Endothelial cell of umbilical vein (primary cell): ENCODE data around the gene TMTC1. TPM values are rescaled to one million over a fixed set of nuclear protein-coding genes. Genes with fewer than 3 reads are reported as not detected.

Experiments used
- BruUV-seq: library from RNA; stranded (reverse); fragments of 400-500 nt; replicated peaks from 2 replicates; lab custom pipeline; 2021; lab: Mats Ljungman, UMichigan
- CTCF ChIA-PET: fragments of 300-600, 350-600 bp; sonication (Branson Sonifier 250); formaldehyde crosslinking; loops from one replicate; lab custom pipeline; 2021; ENCODE audit warnings: antibody characterized with exemption, inconsistent platforms; lab: Charles Lee
- POLR2A ChIA-PET: fragments of 300-600, 350-600 bp; sonication (Branson Sonifier 250); formaldehyde crosslinking; loops from one replicate; lab custom pipeline; 2021; ENCODE audit warnings: antibody characterized with exemption, inconsistent platforms; lab: Charles Lee
- DNase-seq: peaks from one replicate; pipeline ENCODE4 v3.0.0-alpha.2; 2011; ENCODE audit warnings: low read depth, low spot score
- FAIRE-seq: peaks from 2 replicates; lab custom pipeline; 2011; peaks lifted over from hg19 to GRCh38; lab: Jason Lieb, UNC
- H2AFZ ChIP-seq: 2 replicates; pipeline ENCODE4 v1.6.0; 2012; ENCODE audit warnings: low read depth, low read length, control low read depth, inconsistent platforms
- H3K27ac ChIP-seq: 2 replicates; pipeline ENCODE4 v1.5.1; 2011; ENCODE audit warnings: low read depth, mild to moderate bottlenecking, control low read depth, low read length, moderate library complexity; ENCODE audit not compliant: insufficient read depth
- H3K27me3 ChIP-seq, 2 experiments: 2 replicates each; pipeline versions ENCODE4 v1.6.0 to v1.6.1; 2011; ENCODE audit warnings: low read length in 2 of 2, mixed read lengths in 1 of 2; ENCODE audit not compliant: control insufficient read depth in 2 of 2, insufficient read depth in 2 of 2
- H3K36me3 ChIP-seq, 2 experiments: 2 replicates in 1 of 2; 3 replicates in 1 of 2; pipeline ENCODE4 v1.5.1; 2011; ENCODE audit warnings: low read length in 2 of 2, mild to moderate bottlenecking in 1 of 2, moderate library complexity in 1 of 2; ENCODE audit not compliant: control insufficient read depth in 2 of 2, insufficient read depth in 2 of 2; ENCODE audit errors: extremely low read depth in 1 of 2
- H3K4me1 ChIP-seq: 3 replicates; pipeline ENCODE4 v1.5.1; 2011; ENCODE audit warnings: mild to moderate bottlenecking, low read length; ENCODE audit not compliant: control insufficient read depth, insufficient read depth; ENCODE audit errors: extremely low read depth
- H3K4me2 ChIP-seq: 2 replicates; pipeline ENCODE4 v1.6.1; 2011; ENCODE audit warnings: low read length, control low read depth, mixed read lengths; ENCODE audit not compliant: insufficient read depth
- H3K4me3 ChIP-seq, 3 experiments: fragments of 200-600 bp in 1 of 3; sonication (generic), shearing (Covaris generic) in 1 of 3; replicated peaks in 1 of 3; 2 replicates each; pipeline ENCODE4 v1.5.1; 2011 to 2016; ENCODE audit warnings: control low read depth in 3 of 3, low read length in 3 of 3, mild to moderate bottlenecking in 2 of 3, inconsistent platforms in 1 of 3, low read depth in 1 of 3, moderate library complexity in 1 of 3; ENCODE audit not compliant: insufficient read depth in 1 of 3
- H3K79me2 ChIP-seq: 2 replicates; pipeline ENCODE4 v1.6.0; 2012; ENCODE audit warnings: low read length, inconsistent platforms; ENCODE audit not compliant: control insufficient read depth, insufficient read depth
- H3K9ac ChIP-seq: replicated peaks from 2 replicates; pipeline ENCODE3; 2011; ENCODE audit warnings: low read length, control low read depth; ENCODE audit not compliant: insufficient read depth; ENCODE audit errors: extremely low read depth
- H3K9me1 ChIP-seq: replicated peaks from 3 replicates; pipeline ENCODE4 v1.6.0; 2011; ENCODE audit warnings: mild to moderate bottlenecking, low read length; ENCODE audit not compliant: control insufficient read depth, insufficient read depth; ENCODE audit errors: extremely low read depth
- H3K9me3 ChIP-seq: replicated peaks from 2 replicates; pipeline ENCODE4 v1.5.1; 2012; ENCODE audit warnings: low read length, inconsistent platforms; ENCODE audit not compliant: control insufficient read depth, insufficient read depth
- H4K20me1 ChIP-seq: replicated peaks from 2 replicates; pipeline ENCODE3; 2011; ENCODE audit warnings: mild to moderate bottlenecking, low read length; ENCODE audit not compliant: control insufficient read depth, insufficient read depth; ENCODE audit errors: extremely low read depth
- EZH2 ChIP-seq: IDR thresholded peaks from 2 replicates; pipeline ENCODE4 v1.6.1; 2012; ENCODE audit warnings: borderline replicate concordance, low read depth, mild to moderate bottlenecking, moderate library complexity, low read length, inconsistent platforms; ENCODE audit not compliant: severe bottlenecking
- FOS ChIP-seq: IDR thresholded peaks from 2 replicates; pipeline ENCODE4 v1.6.1; 2011; ENCODE audit warnings: mild to moderate bottlenecking, low read length, moderate library complexity, borderline replicate concordance; ENCODE audit not compliant: insufficient read depth
- GATA2 ChIP-seq: IDR thresholded peaks from 2 replicates; pipeline ENCODE4 v1.7.0; 2011; ENCODE audit warnings: low read depth, mild to moderate bottlenecking, moderate library complexity, mixed read lengths, low read length; ENCODE audit not compliant: insufficient read length, insufficient read depth
- JUN ChIP-seq: IDR thresholded peaks from 2 replicates; pipeline ENCODE4 v1.6.1; 2011; ENCODE audit warnings: borderline replicate concordance, low read depth; ENCODE audit not compliant: insufficient read length, insufficient read depth
- MAX ChIP-seq: IDR thresholded peaks from 2 replicates; pipeline ENCODE4 v1.6.1; 2011; ENCODE audit not compliant: insufficient read depth, insufficient read length
- MYC ChIP-seq: IDR thresholded peaks from one replicate; pipeline ENCODE4 v1.6.1; 2011; ENCODE audit warnings: mild to moderate bottlenecking, low read depth, low read length
- POLR2A ChIP-seq: IDR thresholded peaks from 2 replicates; pipeline ENCODE4 v1.6.1; 2012; ENCODE audit warnings: low read depth, mild to moderate bottlenecking, control low read depth, low read length
- POLR2AphosphoS5 ChIP-seq: IDR thresholded peaks from 2 replicates; pipeline ENCODE4 v1.6.1; 2012; ENCODE audit warnings: low read depth, mild to moderate bottlenecking, control low read depth, low read length, moderate library complexity; ENCODE audit not compliant: insufficient read depth
- dilution Hi-C: fragments of 300-500 bp; cut with MboI; formaldehyde crosslinking; loops from one replicate; pipeline ENCODE4 v1.15.0; 2019; ENCODE audit warnings: low sequenced_read_pairs; ENCODE audit not compliant: extremely low pct_ligation_motif_present
- intact Hi-C: fragments of 100-400 bp; cut with micrococcal nuclease; formaldehyde crosslinking; loops from one replicate; pipeline ENCODE4 v1.10.0; 2022
- polyA plus RNA-seq, 4 experiments: library from polyadenylated mRNA; depleted of rRNA in 3 of 4; stranded (reverse) in 3 of 4; unstranded in 1 of 4; fragments of >200 nt; gene quantifications; 2 replicates each; pipeline versions ENCODE4 v1.2.1 to v1.2.3, GENCODE V29; 2011 to 2012; ENCODE audit warnings: missing spikeins in 1 of 4
- total RNA-seq: library from RNA; stranded (reverse); gene quantifications from 2 replicates; pipeline ENCODE4 v1.2.3, GENCODE V29; 2021
- TF ChIP-seq, protein P1 (sequence below), 2 donors: IDR thresholded peaks; 1 replicate in 1 of 2; 2 replicates in 1 of 2; pipeline ENCODE4 v1.5.1; 2011; ENCODE audit warnings: low read length in 2 of 2, mild to moderate bottlenecking in 2 of 2, moderate library complexity in 2 of 2, control low read depth in 1 of 2, inconsistent platforms in 1 of 2, low read depth in 1 of 2; ENCODE audit not compliant: insufficient read depth in 1 of 2; ENCODE audit errors: extremely low read depth in 1 of 2

Gene TMTC1
- total and polyA plus RNA-seq, 2 donors (not counting 3 experiments of a cell fraction or from before 2014, with no cell fraction given), result 5.4 to 5.9 TPM

DNA sequence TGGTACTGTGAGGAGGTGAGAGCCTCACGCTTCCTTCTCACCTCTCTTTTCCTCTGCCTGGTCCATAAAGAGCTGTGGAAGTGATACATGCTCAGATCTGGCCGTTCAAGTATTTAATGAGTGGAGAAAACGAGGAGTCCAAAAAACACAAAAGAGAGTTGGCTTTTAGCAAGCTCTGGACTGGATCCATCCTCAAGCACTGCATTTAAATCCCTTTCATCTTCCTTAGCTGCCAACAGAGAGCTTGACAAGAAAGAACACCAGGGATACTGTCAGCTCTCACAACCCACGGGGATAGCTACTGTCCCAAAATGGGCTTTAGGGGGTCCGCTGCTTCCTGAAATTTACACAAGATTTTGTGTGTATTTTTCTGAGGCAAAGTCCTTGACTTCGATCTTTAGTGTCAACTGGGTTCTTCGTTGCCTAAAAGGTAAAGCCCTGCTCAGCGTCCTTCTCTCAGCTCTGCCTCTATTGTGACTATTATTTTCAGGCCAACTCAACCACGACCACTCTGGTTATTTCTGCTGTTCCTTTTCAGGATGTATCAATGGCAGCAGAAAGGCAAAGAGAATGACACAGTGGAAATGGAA is 120.9 kb downstream of the TMTC1 start:
- no peak overlapping the region for H3K27ac ChIP-seq
- no peaks in the 10 kb centered on the region for H3K27me3 ChIP-seq
- no peaks in the 10 kb centered on the region for H4K20me1 ChIP-seq
- ChIA-PET POLR2A (no interaction called here), CTCF (interaction anchor here (0.7 to 1.5 kb wide), 2 partner anchors 10 to 1050 kb away, joined by 3 to 4 read pairs; no protein-coding TSS in a partner anchor)
- dilution Hi-C loops, result no loop called here
- H3K4me1 ChIP-seq, result no peaks in the 10 kb centered on the region
- no peak overlapping the region for H3K4me3 ChIP-seq
- intact Hi-C loops, result no loop called here
- H3K4me2 ChIP-seq, result no peak overlapping the region
- no peaks in the 10 kb centered on the region for H3K9me1 ChIP-seq
- DNase-seq (no peak), FAIRE-seq (no peak)
- H3K9ac ChIP-seq, result no peak overlapping the region
- no peak overlapping the region for H2AFZ ChIP-seq
- H3K36me3 ChIP-seq, result no peaks in the 10 kb centered on the region
- H3K79me2 ChIP-seq, result no peaks in the 10 kb centered on the region
- TF ChIP-seq EZH2 (no peak), MAX (no peak), GATA2 (no peak), POLR2A (no peak), MYC (no peak), POLR2AphosphoS5 (no peak), JUN (no peak), FOS (no peak)
- TF ChIP-seq, protein P1, sequence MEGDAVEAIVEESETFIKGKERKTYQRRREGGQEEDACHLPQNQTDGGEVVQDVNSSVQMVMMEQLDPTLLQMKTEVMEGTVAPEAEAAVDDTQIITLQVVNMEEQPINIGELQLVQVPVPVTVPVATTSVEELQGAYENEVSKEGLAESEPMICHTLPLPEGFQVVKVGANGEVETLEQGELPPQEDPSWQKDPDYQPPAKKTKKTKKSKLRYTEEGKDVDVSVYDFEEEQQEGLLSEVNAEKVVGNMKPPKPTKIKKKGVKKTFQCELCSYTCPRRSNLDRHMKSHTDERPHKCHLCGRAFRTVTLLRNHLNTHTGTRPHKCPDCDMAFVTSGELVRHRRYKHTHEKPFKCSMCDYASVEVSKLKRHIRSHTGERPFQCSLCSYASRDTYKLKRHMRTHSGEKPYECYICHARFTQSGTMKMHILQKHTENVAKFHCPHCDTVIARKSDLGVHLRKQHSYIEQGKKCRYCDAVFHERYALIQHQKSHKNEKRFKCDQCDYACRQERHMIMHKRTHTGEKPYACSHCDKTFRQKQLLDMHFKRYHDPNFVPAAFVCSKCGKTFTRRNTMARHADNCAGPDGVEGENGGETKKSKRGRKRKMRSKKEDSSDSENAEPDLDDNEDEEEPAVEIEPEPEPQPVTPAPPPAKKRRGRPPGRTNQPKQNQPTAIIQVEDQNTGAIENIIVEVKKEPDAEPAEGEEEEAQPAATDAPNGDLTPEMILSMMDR (IDR thresholded peaks at IDR 0.05; ENCODE audit: extremely low read depth in 1 of 2, insufficient read depth in 1 of 2, low read depth in 1 of 2, low read length in 2 of 2), result no peak
- no peaks in the 10 kb centered on the region for H3K9me3 ChIP-seq
- no TSS peak for BruUV-seq
